ENCODE data around the gene RNF38. TPM values are rescaled to one million over a fixed set of nuclear protein-coding genes. Genes with fewer than 3 reads are reported as not detected.

Gene RNF38
- total RNA-seq, 2 experiments from 2014 or later = 88.1 to 104 TPM

DNA sequence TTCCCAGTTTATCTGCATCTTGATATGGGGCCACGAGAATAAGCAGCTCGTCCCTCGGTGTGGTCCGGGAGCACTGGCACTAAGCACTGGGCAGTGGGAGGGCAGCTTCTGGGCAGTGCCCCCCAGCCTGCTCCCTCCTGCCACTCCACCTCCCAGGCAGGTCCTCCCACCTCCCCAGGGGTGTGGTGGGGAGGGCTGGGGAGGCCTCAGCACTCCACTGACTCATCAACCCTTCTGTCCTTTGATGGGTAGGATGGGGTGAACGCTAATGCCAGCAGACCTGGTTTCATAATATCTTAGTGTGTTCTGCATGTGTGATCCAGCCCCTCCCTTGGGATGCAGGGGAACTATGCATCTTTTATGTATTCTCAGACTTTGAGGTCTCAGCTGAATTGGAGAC is 79.6 kb downstream of the RNF38 start:
- intact Hi-C loops (cut with DNase I, micrococcal nuclease) = no loop called here
- TF ChIP-seq, protein P1, sequence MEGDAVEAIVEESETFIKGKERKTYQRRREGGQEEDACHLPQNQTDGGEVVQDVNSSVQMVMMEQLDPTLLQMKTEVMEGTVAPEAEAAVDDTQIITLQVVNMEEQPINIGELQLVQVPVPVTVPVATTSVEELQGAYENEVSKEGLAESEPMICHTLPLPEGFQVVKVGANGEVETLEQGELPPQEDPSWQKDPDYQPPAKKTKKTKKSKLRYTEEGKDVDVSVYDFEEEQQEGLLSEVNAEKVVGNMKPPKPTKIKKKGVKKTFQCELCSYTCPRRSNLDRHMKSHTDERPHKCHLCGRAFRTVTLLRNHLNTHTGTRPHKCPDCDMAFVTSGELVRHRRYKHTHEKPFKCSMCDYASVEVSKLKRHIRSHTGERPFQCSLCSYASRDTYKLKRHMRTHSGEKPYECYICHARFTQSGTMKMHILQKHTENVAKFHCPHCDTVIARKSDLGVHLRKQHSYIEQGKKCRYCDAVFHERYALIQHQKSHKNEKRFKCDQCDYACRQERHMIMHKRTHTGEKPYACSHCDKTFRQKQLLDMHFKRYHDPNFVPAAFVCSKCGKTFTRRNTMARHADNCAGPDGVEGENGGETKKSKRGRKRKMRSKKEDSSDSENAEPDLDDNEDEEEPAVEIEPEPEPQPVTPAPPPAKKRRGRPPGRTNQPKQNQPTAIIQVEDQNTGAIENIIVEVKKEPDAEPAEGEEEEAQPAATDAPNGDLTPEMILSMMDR (IDR thresholded peaks at IDR 0.05) = no peak
- H3K36me3 ChIP-seq (ENCODE audit: insufficient read depth, low read length) = no peaks in the 10 kb centered on the region
- H3K4me3 ChIP-seq (ENCODE audit: low read length) = no peak overlapping the region
- H3K4me1 ChIP-seq (ENCODE audit: insufficient read depth, low read length) = no peaks in the 10 kb centered on the region
- DNase-seq (no peak), ATAC-seq (ENCODE audit: poor library complexity) (no peak)
- no peak overlapping the region for H3K4me3 Mint-ChIP-seq
- H3K27ac ChIP-seq (ENCODE audit: low read depth in 1 of 2, low read length in 2 of 2) = no peak overlapping the region
- no peaks in the 10 kb centered on the region for H3K27me3 ChIP-seq (ENCODE audit: control insufficient read depth in 1 of 2, insufficient read depth in 2 of 2, low read length in 2 of 2)
- H3K27me3 Mint-ChIP-seq = no peaks in the 10 kb centered on the region
- H3K9me3 ChIP-seq (ENCODE audit: control insufficient read depth in 1 of 2, insufficient read depth in 1 of 2, low read length in 2 of 2) = no peaks in the 10 kb centered on the region
- ChIA-PET CTCF (no interaction called here), POLR2A (no interaction called here)
- H3K27ac Mint-ChIP-seq = no peak overlapping the region
- H3K4me1 Mint-ChIP-seq (ENCODE audit: low read depth) = no peaks in the 10 kb centered on the region
- no peaks in the 10 kb centered on the region for H3K36me3 Mint-ChIP-seq (ENCODE audit: low read depth)
- H3K9me3 Mint-ChIP-seq = no peaks in the 10 kb centered on the region

DNA sequence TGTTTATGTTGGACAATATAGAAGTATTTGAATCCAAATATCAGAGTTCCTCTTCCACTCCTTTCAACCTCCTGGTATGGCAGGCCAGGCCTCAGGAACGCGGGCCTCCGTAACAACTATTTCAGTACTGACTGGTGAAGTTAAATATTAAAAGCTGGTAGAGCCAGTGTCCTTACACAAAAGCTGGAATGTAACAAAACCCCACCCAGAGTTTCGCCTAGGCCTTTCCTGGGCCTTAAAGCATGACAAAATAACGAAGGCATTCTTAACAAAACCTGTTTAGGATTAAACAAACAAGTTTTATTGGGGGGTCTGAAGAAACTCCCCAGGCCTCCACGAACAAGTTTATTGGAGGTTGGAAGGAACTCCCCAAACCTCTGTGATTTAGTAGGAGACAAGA is 80.3 kb downstream of the RNF38 start:
- no peak overlapping the region for H3K4me3 Mint-ChIP-seq
- Histone ChIP-seq H3K4me1 (ENCODE audit: insufficient read depth, low read length) (no peaks in the 10 kb centered on the region), H3K27ac (ENCODE audit: low read depth in 1 of 2, low read length in 2 of 2) (no peak overlapping the region), H3K9me3 (ENCODE audit: control insufficient read depth in 1 of 2, insufficient read depth in 1 of 2, low read length in 2 of 2) (no peaks in the 10 kb centered on the region), H3K36me3 (ENCODE audit: insufficient read depth, low read length) (no peaks in the 10 kb centered on the region), H3K27me3 (ENCODE audit: control insufficient read depth in 1 of 2, insufficient read depth in 2 of 2, low read length in 2 of 2) (no peaks in the 10 kb centered on the region), H3K4me3 (ENCODE audit: low read length) (no peak overlapping the region)
- no peaks in the 10 kb centered on the region for H3K4me1 Mint-ChIP-seq (ENCODE audit: low read depth)
- no peaks in the 10 kb centered on the region for H3K36me3 Mint-ChIP-seq (ENCODE audit: low read depth)
- no peak overlapping the region for H3K27ac Mint-ChIP-seq
- intact Hi-C loops (cut with DNase I, micrococcal nuclease) = loop anchor here in 1 of 2 experiments (10.0 kb wide), 1 partner anchor 245 kb away; no protein-coding TSS in a partner anchor
- ChIA-PET CTCF (interaction anchor here (1.5 kb wide), 1 partner anchor 9 kb away, joined by 3 read pairs; no protein-coding TSS in a partner anchor), POLR2A (no interaction called here)
- H3K9me3 Mint-ChIP-seq = no peaks in the 10 kb centered on the region
- H3K27me3 Mint-ChIP-seq = no peaks in the 10 kb centered on the region
- TF ChIP-seq, protein P1 (IDR thresholded peaks at IDR 0.05) = no peak
- DNase-seq = no peak
- ATAC-seq (ENCODE audit: poor library complexity) = no peak

DNA sequence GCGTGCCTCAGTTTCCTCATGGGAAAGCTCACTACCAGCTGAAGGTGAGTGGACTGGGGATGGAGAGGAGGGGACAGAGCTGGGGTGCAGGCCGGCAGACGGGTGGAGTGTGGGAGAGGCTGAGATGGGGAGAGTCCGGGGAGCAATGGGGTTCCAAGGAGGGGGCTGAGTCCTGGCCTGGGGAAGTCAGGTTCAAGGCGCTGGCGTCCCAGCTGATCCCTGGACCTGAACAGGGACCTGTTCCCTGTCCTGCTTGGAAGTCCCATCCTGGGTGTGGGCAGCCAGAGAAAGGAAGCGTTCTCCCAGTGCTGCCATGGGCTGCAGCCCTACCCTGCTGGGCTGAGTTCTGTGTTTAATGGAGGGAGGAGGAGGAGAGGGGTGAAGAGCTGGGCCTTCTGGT is 80.9 kb downstream of the RNF38 start:
- TF ChIP-seq, protein P1 (IDR thresholded peaks at IDR 0.05) = no peak
- no peak overlapping the region for H3K4me3 Mint-ChIP-seq
- H3K36me3 Mint-ChIP-seq (ENCODE audit: low read depth) = no peaks in the 10 kb centered on the region
- H3K27ac ChIP-seq (ENCODE audit: low read depth in 1 of 2, low read length in 2 of 2) = no peak overlapping the region
- H3K27ac Mint-ChIP-seq = no peak overlapping the region
- ATAC-seq (ENCODE audit: poor library complexity) (no peak), DNase-seq (no peak)
- CTCF ChIA-PET = interaction anchor here (1.5 kb wide), 1 partner anchor 10 kb away, joined by 3 read pairs; no protein-coding TSS in a partner anchor
- H3K36me3 ChIP-seq (ENCODE audit: insufficient read depth, low read length) = no peaks in the 10 kb centered on the region
- H3K9me3 ChIP-seq (ENCODE audit: control insufficient read depth in 1 of 2, insufficient read depth in 1 of 2, low read length in 2 of 2) = no peaks in the 10 kb centered on the region
- POLR2A ChIA-PET = no interaction called here
- intact Hi-C loops (cut with DNase I, micrococcal nuclease) = loop anchor here in 1 of 2 experiments (10.0 kb wide), 1 partner anchor 244 kb away; no protein-coding TSS in a partner anchor
- H3K27me3 Mint-ChIP-seq = no peaks in the 10 kb centered on the region
- no peaks in the 10 kb centered on the region for H3K27me3 ChIP-seq (ENCODE audit: control insufficient read depth in 1 of 2, insufficient read depth in 2 of 2, low read length in 2 of 2)
- no peaks in the 10 kb centered on the region for H3K4me1 Mint-ChIP-seq (ENCODE audit: low read depth)
- no peak overlapping the region for H3K4me3 ChIP-seq (ENCODE audit: low read length)
- no peaks in the 10 kb centered on the region for H3K9me3 Mint-ChIP-seq
- H3K4me1 ChIP-seq (ENCODE audit: insufficient read depth, low read length) = no peaks in the 10 kb centered on the region
